Measurements from ENCODE around the gene ARHGAP10.

DNA sequence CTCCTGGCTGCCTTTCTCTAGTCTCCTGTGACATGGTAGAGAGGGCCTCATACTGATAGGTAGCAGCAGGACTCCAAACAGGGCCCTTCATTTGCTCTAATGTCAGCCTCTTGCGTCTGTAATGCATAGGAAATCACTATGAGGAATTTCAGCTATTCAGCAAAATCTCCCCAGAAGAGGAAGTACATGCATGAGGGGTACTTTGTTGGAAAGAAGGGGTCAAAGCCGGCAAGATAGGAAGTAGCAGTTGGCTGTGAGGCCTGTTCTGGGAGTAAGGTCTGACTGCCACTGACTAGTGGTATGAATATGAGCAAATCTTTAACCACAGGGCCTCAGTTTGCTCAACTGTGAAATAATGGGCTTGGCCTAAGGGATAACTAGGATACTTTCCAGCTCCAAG, 283.2 kb downstream of the ARHGAP10 start:
- TF ChIP-seq, protein P1, sequence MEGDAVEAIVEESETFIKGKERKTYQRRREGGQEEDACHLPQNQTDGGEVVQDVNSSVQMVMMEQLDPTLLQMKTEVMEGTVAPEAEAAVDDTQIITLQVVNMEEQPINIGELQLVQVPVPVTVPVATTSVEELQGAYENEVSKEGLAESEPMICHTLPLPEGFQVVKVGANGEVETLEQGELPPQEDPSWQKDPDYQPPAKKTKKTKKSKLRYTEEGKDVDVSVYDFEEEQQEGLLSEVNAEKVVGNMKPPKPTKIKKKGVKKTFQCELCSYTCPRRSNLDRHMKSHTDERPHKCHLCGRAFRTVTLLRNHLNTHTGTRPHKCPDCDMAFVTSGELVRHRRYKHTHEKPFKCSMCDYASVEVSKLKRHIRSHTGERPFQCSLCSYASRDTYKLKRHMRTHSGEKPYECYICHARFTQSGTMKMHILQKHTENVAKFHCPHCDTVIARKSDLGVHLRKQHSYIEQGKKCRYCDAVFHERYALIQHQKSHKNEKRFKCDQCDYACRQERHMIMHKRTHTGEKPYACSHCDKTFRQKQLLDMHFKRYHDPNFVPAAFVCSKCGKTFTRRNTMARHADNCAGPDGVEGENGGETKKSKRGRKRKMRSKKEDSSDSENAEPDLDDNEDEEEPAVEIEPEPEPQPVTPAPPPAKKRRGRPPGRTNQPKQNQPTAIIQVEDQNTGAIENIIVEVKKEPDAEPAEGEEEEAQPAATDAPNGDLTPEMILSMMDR (IDR thresholded peaks at IDR 0.05) = no peak
- TF ChIP-seq POLR2A (IDR thresholded peaks at IDR 0.05) = no peak

All from Peyer's patch (tissue), 4 donors.